Ovary (tissue), 9 donors: ENCODE measurements around the gene SLC43A1. TPM values are rescaled to one million over a fixed set of nuclear protein-coding genes. Genes with fewer than 3 reads are reported as not detected.

Experiments used
- DNase-seq, 5 donors: peaks; one replicate each; pipeline ENCODE4 v3.0.0-alpha.2; 2019 to 2020
- H3K27ac ChIP-seq, 2 donors: fragments of 200-600 bp; one replicate each; pipeline versions ENCODE4 v1.5.1 to v1.8.0; 2019 to 2022
- H3K27me3 ChIP-seq: fragments of 200-600 bp; one replicate; pipeline ENCODE4 v1.8.0; 2022
- H3K36me3 ChIP-seq: fragments of 200-600 bp; sonication (generic); one replicate; pipeline ENCODE4 v1.5.1; 2019
- H3K4me1 ChIP-seq: one replicate; pipeline ENCODE4 v1.8.1; 2013; ENCODE audit warnings: mild to moderate bottlenecking, moderate library complexity; ENCODE audit not compliant: insufficient read depth
- H3K4me3 ChIP-seq: fragments of 200-600 bp; sonication (generic); one replicate; pipeline ENCODE4 v1.5.1; 2017
- H3K9me3 ChIP-seq, 2 donors: fragments of 200-600 bp in 1 of 2; sonication (generic) in 1 of 2; one replicate each; pipeline versions ENCODE4 v1.5.1 to v1.8.1; 2013 to 2019; ENCODE audit warnings: mild to moderate bottlenecking in 1 of 2, moderate library complexity in 1 of 2
- CTCF ChIP-seq, 3 donors: fragments of 450-650 bp in 2 of 3; fragments of 200-600 bp in 1 of 3; IDR thresholded peaks; one replicate each; pipeline versions ENCODE4 v1.5.1 to v1.8.0; 2016 to 2022; ENCODE audit warnings: antibody characterized with exemption in 3 of 3, mild to moderate bottlenecking in 1 of 3
- EP300 ChIP-seq: sonication (generic); formaldehyde crosslinking; IDR thresholded peaks from one replicate; pipeline ENCODE4 v1.6.1; 2017; ENCODE audit warnings: antibody characterized with exemption
- POLR2A ChIP-seq: fragments of 450-650 bp; IDR thresholded peaks from one replicate; pipeline ENCODE4 v1.6.1; 2017; ENCODE audit warnings: antibody characterized with exemption, mild to moderate bottlenecking, moderate library complexity
- WGBS, 3 donors: extraction: QIAGEN DNeasy Blood & Tissue Kit in 1 of 3; methylation state at CpG; one replicate each; pipeline versions ENCODE4 v1.1.5 to v1.1.7; 2013 to 2017; 5-methylcytosine and 5-hydroxymethylcytosine counted together
- intact Hi-C, 4 donors: fragments of 100-400 bp; cut with DNase I; formaldehyde crosslinking; loops; one replicate each; pipeline versions ENCODE4 v1.11.0 to v1.15.1; 2022 to 2023
- polyA plus RNA-seq, 2 donors: library from polyadenylated mRNA; stranded (reverse); fragments of 200-250 nt in 1 of 2; fragments of 350-450 nt in 1 of 2; fragmentation: Illumina TruSeq in 1 of 2; extraction: RNeasy Lipid Tissue Mini Kit (QIAGEN cat#74804) in 1 of 2; gene quantifications; one replicate each; pipeline ENCODE4 v1.2.3, GENCODE V29; 2013 to 2014
- total RNA-seq, 7 donors: library from RNA; depleted of rRNA in 2 of 7; stranded (reverse); fragments of >200 nt in 2 of 7; fragmentation: NEBNext Ultra II Directional in 3 of 7; extraction: Animal tissue kit (Norgen Biotek cat#: 25700) in 3 of 7; gene quantifications; one replicate each; pipeline versions ENCODE4 v1.1.0 to v1.2.4, GENCODE V29; 2016 to 2023
- donor health status: DM: no; HTN: no; CAD: no; lungs with moderate emphysema.
- donor health status: DM: no; HTN: no; CAD: no.
- donor health status: Bipolar disorder and iron deficiency.
- donor health status: DM: yes; HTN: yes; CAD: no.
- donor health status: DM: no; HTN: no; CAD: no.
- donor health status: DM: yes; HTN: yes; CAD: no.

The SLC43A1 gene
- total and polyA plus RNA-seq, 9 donors, result 11.5 to 30.4 (median 18.6) TPM

GRCh38 chr11:57440744-57441414 is 74.6 kb downstream of the SLC43A1 start:
- Histone ChIP-seq H3K4me1 (no peaks in the 10 kb centered on the region), H3K27ac (no peak overlapping the region), H3K27me3 (no peaks in the 10 kb centered on the region), H3K4me3 (no peak overlapping the region), H3K9me3 (no peaks in the 10 kb centered on the region), H3K36me3 (no peaks in the 10 kb centered on the region)
- no peak for DNase-seq
- WGBS, 3 donors, result 87 to 94% (median 90%) methylated on average over 4 of the region's 4 CpGs
- intact Hi-C loops, result no loop called here
- no peak for TF ChIP-seq POLR2A
- no peak for TF ChIP-seq EP300
- no peak for TF ChIP-seq CTCF (IDR thresholded peaks at IDR 0.05)

DNA sequence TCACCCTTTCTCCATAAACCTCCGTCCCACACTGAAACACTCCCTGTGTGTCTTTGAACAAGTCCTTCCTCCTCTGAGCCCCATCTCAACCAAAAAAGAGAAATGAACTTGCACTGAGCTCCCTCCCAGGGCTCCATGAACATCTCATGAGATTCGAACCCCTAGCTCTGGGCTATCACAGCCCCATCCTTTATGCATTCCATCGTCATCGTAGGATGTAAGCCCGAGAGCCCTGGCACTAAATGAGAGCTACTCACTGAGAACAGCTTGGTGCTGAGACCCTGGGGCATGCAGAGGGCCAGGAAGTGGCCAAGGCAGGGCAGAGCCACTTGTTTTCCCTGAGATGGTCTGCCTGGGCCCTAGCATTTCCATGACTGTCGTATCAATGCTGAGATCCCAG is 75.7 kb downstream of the SLC43A1 start:
- Histone ChIP-seq H3K9me3 (no peaks in the 10 kb centered on the region), H3K27ac (no peak overlapping the region), H3K27me3 (no peaks in the 10 kb centered on the region), H3K4me3 (no peak overlapping the region), H3K36me3 (no peaks in the 10 kb centered on the region), H3K4me1 (no peaks in the 10 kb centered on the region)
- TF ChIP-seq POLR2A (no peak), EP300 (no peak), CTCF (IDR thresholded peaks at IDR 0.05) (no peak)
- 71 to 75% (median 74%) methylated on average over 6 of the region's 6 CpGs for WGBS, 3 donors
- intact Hi-C loops, result no loop called here
- DNase-seq, result no peak

DNA sequence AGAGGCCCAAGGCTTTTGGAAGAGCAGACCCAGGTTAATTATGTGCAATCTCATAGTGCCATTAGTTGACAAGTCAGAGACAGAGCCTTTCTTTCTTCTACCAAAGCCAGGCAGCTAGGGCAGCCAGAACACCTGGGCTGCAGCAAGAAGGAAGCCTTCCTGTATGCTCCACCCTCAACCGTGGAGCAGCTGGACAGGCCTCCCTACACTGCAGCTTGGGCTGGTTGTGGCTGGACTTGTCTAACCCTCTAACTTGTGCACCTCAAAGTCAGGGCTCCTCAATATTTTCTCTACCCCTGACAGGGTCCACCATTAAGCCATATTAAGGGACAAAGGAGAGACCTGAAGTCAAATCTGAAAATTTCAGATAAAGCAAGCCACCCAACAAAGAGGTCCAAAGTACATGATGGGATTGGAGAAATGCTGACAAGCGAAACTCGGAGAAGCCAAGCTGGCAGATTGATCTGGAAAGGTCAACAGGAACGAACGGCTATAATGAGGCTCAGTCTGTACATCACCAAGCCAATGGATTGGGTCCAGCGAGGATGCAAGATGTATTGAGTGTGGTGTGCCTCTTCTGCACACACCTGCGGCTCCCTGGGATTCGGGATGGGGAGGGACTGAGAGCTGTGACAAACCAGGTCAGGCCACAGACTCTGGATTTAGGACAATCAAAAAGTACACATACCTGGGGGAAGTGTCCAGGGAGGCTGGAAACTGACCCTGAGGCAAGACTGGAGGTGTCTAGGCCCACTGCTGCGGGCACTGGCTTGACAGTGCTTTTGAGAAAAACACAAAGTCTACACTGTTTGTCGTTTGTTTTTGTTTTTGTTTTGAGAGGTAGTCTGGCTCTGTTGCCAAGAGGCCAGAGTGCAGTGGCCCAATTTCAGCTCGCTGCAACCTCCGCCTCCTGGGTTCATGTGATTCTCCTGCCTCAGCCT is 76.9 kb downstream of the SLC43A1 start:
- Histone ChIP-seq H3K4me3 (no peak overlapping the region), H3K27ac (no peak overlapping the region), H3K4me1 (no peaks in the 10 kb centered on the region), H3K27me3 (no peaks in the 10 kb centered on the region), H3K36me3 (no peaks in the 10 kb centered on the region), H3K9me3 (no peaks in the 10 kb centered on the region)
- TF ChIP-seq EP300, result no peak
- no peak for TF ChIP-seq CTCF (IDR thresholded peaks at IDR 0.05)
- 84 to 87% (median 86%) methylated on average over 12 of the region's 12 CpGs for WGBS, 3 donors
- DNase-seq, result no peak
- intact Hi-C loops, result no loop called here

DNA sequence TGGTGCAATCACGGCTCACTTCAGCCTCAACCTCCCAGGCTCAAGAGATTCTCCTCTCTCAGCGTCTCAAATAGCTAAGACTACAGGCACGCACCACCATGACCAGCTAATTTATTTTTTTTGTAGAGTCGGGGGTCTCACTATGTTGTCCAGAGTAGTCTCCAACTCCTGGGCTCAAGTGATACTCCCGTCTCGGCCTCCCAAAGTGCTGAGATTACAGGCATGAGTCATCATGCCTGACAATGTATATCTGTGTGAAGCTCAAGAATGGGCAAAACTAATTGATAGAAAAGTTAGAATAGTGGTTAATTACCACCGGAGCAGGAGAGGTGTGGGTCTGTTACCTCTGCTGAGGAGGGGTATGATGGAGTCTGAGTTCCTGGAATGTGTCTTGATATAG is 79.5 kb downstream of the SLC43A1 start:
- no peaks in the 10 kb centered on the region for H3K27me3 ChIP-seq
- WGBS, 3 donors, result 83 to 90% (median 85%) methylated on average over 7 of the region's 7 CpGs

More for the DNA sequence above, 79.5 kb downstream of the SLC43A1 start:
- intact Hi-C loops, result no loop called here
- TF ChIP-seq CTCF (IDR thresholded peaks at IDR 0.05), result no peak
- no peak for TF ChIP-seq EP300
- TF ChIP-seq POLR2A, result no peak
- H3K4me3 ChIP-seq, result no peak overlapping the region
- DNase-seq, result no peak
- no peaks in the 10 kb centered on the region for H3K36me3 ChIP-seq
- no peak overlapping the region for H3K27ac ChIP-seq
- H3K9me3 ChIP-seq, result no peaks in the 10 kb centered on the region
- no peaks in the 10 kb centered on the region for H3K4me1 ChIP-seq
